ENCODE data around the gene PRSS27.
A peak's percentile ranks its signal among the peaks of the same experiment; 100 is the strongest.
"Not testable (repeated sequence)": the region's sequence is repeated elsewhere in the genome, so short reads cannot be mapped to it uniquely, and the experiment has no call there.

The PRSS27 gene

DNA sequence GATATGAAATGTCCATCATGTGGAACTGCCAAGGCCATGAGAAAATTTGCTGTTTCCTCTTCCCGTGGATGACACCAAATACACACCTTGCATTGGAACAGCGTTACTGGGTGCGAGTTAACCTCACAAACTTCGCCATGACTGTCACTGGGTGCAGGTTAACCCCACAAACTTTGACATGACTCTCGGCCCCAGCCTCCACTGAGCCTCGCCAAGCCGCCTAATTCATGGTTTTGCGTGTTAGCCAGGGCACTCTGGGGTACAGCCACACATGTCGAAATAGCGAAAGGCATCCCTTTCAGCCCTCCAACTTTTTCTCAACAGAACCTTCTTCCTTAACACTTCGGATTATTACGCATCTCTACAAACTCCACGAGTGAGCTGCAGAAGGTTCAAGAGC lies 48.3 kb downstream of the PRSS27 start:
- DNase-seq (ENCODE audit: low read depth), result no peak

DNA sequence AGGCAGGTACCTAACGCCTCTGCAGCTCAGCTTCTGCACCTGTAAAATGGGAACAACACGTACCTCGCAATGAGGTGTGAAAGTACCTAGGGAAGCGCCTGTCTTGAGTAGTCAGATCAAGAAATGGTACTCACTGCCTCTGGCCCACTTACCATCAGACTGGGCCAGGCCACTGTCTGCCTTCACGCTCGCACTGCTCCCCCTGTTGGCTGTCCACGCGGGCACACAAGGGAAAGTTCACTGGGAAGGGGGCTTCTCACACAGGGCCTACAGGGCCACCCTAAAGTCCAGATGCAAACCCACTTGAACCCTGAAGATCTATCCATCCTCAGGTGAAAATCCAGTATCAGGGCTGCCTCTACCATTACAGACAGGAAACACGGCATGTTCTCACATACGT lies 48.8 kb downstream of the PRSS27 start:
- not testable (repeated sequence) for DNase-seq (ENCODE audit: low read depth)

DNA sequence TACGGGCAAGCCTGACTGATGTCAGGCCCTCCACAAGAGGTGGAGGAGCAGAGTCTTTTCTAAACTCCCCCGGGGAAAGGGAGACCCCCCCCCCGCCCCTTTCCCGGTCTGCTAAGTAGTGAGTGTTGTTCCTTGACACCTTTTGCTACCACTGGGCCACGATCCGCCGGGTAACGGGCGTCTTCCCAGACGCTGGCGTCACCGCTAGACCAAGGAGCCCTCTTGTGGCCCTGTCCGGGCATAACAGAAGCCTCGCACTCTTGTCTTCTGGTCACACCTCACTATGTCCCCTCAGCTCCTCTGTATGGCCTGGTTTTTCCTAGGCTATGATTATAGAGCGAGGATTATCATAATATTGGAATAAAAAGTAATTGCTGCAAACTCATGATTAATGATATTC lies 50.0 kb downstream of the PRSS27 start:
- peak; percentile 34 for DNase-seq (ENCODE audit: low read depth)

DNA sequence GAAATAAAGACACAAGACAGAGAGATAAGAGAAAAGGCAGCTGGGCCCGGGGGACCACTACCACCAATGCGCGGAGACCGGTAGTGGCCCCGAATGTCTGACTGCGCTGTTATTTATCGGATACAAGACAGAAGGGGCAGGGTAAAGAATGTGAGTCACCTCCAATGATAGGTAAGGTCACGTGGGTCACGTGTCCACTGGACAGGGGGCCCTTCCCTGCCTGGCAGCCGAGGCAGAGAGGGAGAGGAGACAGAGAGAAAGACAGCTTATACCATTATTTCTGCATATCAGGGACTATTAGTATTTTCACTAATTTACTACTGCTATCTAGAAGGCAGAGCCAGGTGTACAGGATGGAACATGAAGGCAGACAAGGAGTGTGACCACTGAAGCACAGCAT lies 50.4 kb downstream of the PRSS27 start:
- not testable (repeated sequence) for DNase-seq (ENCODE audit: low read depth)

DNA sequence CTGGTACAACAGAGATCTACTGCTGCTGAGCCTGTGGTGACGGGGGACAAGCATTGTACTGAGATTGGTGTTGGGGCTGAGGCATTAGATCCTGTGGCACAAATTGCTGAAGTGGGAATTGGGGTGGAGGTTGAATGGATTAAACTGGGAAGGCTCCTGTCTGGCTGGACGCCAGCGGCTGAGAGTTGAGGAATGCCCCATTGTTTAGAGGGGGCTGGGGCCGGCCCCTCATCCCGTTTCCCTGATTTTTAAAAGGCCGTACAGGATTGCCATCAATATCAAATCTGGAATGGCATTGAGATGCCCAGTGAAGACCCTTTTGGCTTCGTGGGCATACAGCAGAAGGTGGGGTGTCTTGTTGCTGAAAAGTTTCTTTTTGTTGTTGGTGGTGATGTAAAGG lies 53.4 kb downstream of the PRSS27 start:
- not testable (repeated sequence) for DNase-seq (ENCODE audit: low read depth)

DNA sequence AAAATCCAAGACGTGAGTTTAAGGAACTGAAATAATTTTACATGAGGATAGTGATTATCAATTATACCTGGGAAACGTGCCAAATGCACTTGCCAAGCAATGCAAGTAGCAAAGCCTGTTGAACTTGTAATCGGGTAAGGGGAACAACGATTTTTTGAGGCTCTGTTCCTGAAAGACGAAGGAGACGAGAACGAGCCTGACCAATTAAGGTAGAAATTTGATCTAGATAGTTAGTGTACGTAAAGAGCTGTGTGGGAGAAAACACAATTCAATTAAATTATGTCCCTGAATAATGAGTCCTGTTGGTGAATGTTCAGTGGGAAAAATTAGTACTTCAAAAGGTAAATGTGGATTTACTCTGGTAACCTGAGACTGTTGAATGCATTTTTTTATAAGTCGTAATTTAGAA lies 55.4 kb downstream of the PRSS27 start:
- DNase-seq (ENCODE audit: low read depth), result no peak

DNA sequence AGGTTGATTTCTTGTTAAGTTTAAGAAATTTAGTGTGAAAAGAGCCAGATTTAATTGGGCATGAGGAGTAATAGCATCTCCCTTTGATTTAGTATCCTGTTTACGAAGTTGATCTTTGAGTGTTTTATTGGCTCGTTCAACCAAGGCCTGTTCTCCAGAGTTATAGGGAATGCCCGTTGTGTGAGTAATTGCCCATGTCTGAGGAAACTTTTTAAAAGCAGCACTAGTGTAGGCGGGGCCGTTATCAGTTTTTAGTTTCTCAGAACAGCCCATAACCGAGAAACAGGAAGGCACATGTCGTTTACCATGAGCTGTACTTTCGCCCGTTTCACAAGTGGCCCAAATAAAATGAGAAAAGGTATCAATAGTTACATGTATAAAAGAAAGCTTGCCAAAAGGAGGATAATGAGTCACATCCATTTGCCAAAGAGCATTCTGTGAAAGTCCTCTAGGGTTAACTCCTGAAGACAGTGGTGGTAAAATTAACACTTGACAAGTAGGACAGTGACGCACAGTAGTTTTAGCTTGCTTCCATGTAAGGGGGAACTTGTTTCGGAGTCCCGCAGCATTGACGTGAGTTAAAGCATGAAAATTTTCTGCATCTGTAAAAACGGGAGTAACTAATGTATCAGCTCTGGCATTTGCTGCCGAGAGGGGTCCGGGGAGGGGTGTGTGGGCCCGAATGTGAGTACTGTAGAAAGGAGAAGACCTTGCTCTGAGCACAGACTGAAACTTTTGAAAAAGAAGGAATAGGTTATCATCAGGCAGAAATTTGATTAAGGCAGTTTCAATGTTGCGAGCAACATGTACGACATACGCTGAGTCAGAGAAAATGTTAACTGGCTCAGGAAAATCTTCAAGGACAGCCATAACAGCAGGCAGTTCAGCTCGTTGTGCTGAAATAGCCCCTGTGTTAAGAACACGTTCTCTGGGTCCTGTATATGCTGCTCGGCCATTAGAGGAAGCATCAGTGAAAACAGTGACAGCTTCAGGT lies 56.2 kb downstream of the PRSS27 start:
- DNase-seq (ENCODE audit: low read depth), result no peak
